Muscle of leg (tissue), 11 donors: ENCODE results near the gene SETD2. TPM values are rescaled to one million over a fixed set of nuclear protein-coding genes. Genes with fewer than 3 reads are reported as not detected.
"Not testable (repeated sequence)": the region's sequence is repeated elsewhere in the genome, so short reads cannot be mapped to it uniquely, and the experiment has no call there.

Experiments used
- DNase-seq: peaks from one replicate; pipeline ENCODE4 v3.0.0; 2013
- H3K27ac ChIP-seq: one replicate; pipeline ENCODE4 v1.5.1; 2013; ENCODE audit warnings: mild to moderate bottlenecking, low read length, control low read depth
- H3K27me3 ChIP-seq: one replicate; pipeline ENCODE4 v1.6.1; 2013; ENCODE audit warnings: low read length; ENCODE audit not compliant: control insufficient read depth, insufficient read depth
- H3K36me3 ChIP-seq: one replicate; pipeline ENCODE4 v1.6.1; 2013; ENCODE audit warnings: low read length; ENCODE audit not compliant: control insufficient read depth, insufficient read depth
- H3K4me1 ChIP-seq: one replicate; pipeline ENCODE4 v1.6.1; 2013; ENCODE audit warnings: low read length; ENCODE audit not compliant: control insufficient read depth, insufficient read depth
- H3K4me3 ChIP-seq: one replicate; pipeline ENCODE4 v1.5.1; 2013; ENCODE audit warnings: low read length, control low read depth
- H3K9me3 ChIP-seq: replicated peaks from 2 replicates; pipeline ENCODE4 v1.6.1; 2013; ENCODE audit warnings: low read depth, low read length; ENCODE audit not compliant: control insufficient read depth
- WGBS: methylation state at CpG from one replicate; pipeline ENCODE4 v1.1.5; 2013; ENCODE audit warnings: missing lambda C conversion rate; ENCODE audit not compliant: insufficient coverage; 5-methylcytosine and 5-hydroxymethylcytosine counted together
- polyA plus RNA-seq, 8 donors: library from polyadenylated mRNA; unstranded; fragments of 120-200 nt; gene quantifications; one replicate each; pipeline versions ENCODE4 v1.2.1 to v1.2.3, GENCODE V29; 2013; ENCODE audit warnings: inconsistent platforms in 1 of 8, low replicate concordance in 1 of 8; ENCODE audit not compliant: insufficient read length in 8 of 8, insufficient read depth in 1 of 8
- total RNA-seq: library from RNA; stranded (reverse); fragments of 120-200 nt; gene quantifications from one replicate; pipeline ENCODE4 v1.2.4, GENCODE V29; 2013

The SETD2 gene
- total and polyA plus RNA-seq, 9 donors = 26.1 to 46.1 (median 38.5) TPM

DNA sequence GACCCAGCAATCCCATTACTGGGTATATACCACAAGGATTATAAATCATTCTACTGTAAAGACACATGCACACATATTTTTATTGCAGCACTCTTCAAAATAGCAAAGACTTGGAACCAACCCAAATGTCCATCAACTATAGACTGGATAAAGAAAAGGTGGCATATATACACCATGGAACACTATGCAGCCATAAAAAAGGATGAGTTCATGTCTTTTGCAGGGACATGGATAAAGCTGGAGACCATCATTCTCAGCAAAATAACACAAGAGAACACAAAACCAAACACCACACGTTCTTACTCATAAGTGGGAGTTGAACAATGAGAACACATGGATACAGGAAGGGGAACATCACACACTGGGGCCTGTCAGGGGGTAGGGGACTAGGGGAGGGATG, 137.5 kb downstream of the SETD2 start:
- DNase-seq, H3K4me1 ChIP-seq, H3K27me3 ChIP-seq, H3K4me3 ChIP-seq, H3K9me3 ChIP-seq, H3K27ac ChIP-seq: not testable (repeated sequence)
- H3K36me3 ChIP-seq = peaks cover 10% of the 10 kb centered on the region
- no CpG with 5 or more reads among the region's 1 CpG for WGBS

DNA sequence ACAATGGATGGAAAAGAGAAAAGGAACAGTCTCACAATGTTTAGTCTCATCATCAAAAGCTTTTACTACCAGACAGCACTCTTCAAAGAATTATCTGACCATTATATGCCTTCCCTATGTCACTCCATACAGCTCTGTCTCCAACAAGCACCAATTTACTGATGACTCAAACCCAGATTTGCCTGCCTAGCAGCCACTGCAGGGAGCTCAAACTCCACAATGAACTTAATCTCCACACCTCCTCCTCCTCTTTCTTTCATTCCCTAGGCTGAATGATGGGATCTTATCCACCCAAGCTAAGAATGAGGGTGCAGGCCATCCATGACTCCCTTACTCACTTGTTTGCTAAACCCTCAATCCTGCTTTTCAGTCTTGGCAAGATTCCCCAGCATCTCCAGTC, 139.0 kb downstream of the SETD2 start:
- H3K27ac ChIP-seq = no peak overlapping the region

DNA sequence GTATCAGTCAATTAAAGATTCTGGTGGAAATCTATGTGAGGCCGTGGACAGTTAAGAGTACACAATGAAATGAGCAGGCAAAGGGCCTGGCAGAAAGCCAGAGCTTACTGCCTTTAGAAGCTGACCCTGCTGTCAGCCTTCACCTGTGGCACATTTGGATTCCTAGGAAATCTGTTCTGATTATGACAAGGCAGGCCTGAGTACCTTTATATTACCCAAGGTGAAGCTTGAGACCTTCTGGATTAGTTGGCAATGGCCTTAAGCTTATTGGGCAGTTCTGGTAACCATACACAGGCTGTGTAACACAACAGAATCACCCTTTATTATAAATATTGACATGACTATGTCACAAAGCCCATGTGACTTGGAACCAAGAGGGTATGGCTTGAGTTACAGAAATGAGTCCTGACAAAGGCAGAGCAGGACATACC, 141.3 kb downstream of the SETD2 start:
- Histone ChIP-seq H3K27me3 (no peaks in the 10 kb centered on the region), H3K36me3 (peaks cover 20% of the 10 kb centered on the region), H3K9me3 (no peaks in the 10 kb centered on the region), H3K4me1 (no peaks in the 10 kb centered on the region), H3K27ac (no peak overlapping the region), H3K4me3 (no peak overlapping the region)
- WGBS = 50% methylated on average over 1 of the region's 1 CpG
- peak; percentile 27 for DNase-seq

More for the DNA sequence above, 139.0 kb downstream of the SETD2 start:
- H3K36me3 ChIP-seq = peaks cover 10% of the 10 kb centered on the region
- H3K27me3 ChIP-seq = no peaks in the 10 kb centered on the region
- DNase-seq = no peak
- no peaks in the 10 kb centered on the region for H3K4me1 ChIP-seq
- no peaks in the 10 kb centered on the region for H3K9me3 ChIP-seq
- no peak overlapping the region for H3K4me3 ChIP-seq

DNA sequence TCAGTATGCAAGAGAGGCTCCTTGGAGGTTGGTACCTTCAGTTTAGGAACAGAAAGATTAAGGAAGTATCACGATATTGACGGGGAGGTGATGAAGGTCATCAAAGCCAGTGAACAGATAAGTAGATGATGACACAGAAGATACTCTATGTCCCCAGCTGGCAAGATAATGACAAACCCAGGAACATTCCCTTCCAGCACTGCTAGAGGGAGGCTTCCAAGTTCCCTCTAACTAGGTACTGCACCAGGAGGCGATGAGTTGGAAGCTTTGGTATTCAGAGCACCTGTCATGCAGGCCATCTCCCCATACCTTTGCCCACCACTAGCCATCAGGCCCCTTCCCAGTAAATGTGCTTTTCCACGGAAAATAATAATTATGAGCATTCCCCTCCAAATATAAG, 143.6 kb downstream of the SETD2 start:
- H3K36me3 ChIP-seq = peaks cover 37% of the 10 kb centered on the region
- H3K27ac ChIP-seq = no peak overlapping the region
- WGBS = no CpG with 5 or more reads among the region's 4 CpGs
- no peak for DNase-seq
- no peak overlapping the region for H3K4me3 ChIP-seq
- no peaks in the 10 kb centered on the region for H3K9me3 ChIP-seq
- H3K4me1 ChIP-seq = no peaks in the 10 kb centered on the region
- no peaks in the 10 kb centered on the region for H3K27me3 ChIP-seq

DNA sequence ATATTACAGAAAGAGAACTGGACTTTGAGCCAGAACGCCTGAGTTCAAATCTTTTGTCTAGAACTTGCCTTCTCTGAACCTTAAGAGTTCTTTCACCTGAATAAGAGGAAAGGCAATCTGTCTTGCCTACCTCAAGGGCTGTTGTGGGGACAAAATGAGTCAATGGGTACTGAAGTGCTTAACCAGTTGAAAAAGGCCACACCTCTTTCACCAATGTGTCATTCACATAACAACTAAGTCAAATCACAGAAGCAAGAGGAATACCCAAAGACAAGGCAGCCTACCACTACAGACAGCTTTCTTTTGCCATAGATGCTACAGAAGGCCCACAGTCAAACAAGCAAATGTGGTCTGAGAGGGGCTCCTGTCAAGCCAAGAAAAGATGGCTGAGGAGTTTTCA, 144.7 kb downstream of the SETD2 start:
- Histone ChIP-seq H3K4me1 (no peaks in the 10 kb centered on the region), H3K9me3 (no peaks in the 10 kb centered on the region), H3K4me3 (no peak overlapping the region), H3K27ac (no peak overlapping the region), H3K27me3 (no peaks in the 10 kb centered on the region), H3K36me3 (peaks cover 43% of the 10 kb centered on the region)
- no peak for DNase-seq
- WGBS = 100% methylated on average over 1 of the region's 1 CpG

DNA sequence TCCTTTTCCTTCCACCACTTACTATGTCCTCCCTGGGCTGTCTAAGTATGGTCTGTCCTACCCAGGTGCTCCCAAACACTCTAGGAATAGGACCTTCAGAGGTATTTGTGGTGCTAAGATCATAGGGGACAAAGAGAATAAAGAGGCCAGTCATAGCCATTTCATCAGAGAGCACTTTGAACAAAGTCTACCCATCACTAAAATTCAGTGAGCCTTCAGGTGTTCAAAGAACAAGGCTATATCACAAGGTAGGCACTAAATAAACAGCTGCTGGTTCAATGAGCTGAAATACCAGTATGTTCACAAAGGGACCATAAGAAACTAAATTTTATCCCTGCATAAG, 145.7 kb downstream of the SETD2 start:
- Histone ChIP-seq H3K27ac (no peak overlapping the region), H3K27me3 (no peaks in the 10 kb centered on the region), H3K9me3 (no peaks in the 10 kb centered on the region), H3K36me3 (peaks cover 52% of the 10 kb centered on the region), H3K4me3 (no peak overlapping the region), H3K4me1 (no peaks in the 10 kb centered on the region)
- no peak for DNase-seq

DNA sequence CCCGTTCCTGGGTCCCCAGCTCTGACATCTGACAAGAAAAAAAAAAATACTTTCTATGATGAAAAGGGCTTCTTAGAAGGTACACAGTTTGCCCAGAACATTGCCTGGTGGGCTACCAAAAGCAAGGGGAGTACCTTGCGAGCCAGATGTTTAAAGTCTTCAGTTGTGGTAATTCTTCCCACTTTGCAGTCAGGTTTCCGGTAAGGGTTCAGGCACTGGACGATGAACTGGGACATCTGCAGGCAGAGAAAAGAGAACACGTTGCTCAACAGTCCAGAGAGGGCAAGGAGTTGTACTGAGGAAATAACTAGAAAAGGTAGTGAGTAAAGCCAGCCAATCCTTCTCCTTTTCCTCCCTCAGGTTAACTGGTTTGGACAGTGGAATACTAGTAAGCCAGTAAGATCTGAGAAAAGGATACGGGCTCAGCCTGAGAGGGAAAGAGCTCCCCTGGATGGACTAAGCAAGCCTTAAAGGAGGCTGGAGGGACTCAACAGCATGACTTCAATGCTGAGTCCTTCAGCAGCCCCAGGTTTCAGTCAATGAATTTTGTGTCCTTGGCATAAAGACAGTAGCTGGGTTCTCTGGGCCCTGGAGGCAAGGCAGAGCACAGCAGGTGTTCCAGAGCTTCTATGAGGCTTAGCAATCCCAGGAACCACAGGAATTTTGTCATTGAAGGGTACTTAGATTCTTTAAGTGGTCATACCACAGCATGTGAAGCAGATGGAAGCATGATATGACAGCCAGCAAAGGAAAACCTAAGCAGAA, 146.2 kb downstream of the SETD2 start:
- no peak for DNase-seq
- Histone ChIP-seq H3K27me3 (no peaks in the 10 kb centered on the region), H3K36me3 (peaks cover 58% of the 10 kb centered on the region), H3K4me3 (no peak overlapping the region), H3K9me3 (no peaks in the 10 kb centered on the region), H3K4me1 (no peaks in the 10 kb centered on the region), H3K27ac (no peak overlapping the region)
- WGBS = 84% methylated on average over 4 of the region's 6 CpGs

DNA sequence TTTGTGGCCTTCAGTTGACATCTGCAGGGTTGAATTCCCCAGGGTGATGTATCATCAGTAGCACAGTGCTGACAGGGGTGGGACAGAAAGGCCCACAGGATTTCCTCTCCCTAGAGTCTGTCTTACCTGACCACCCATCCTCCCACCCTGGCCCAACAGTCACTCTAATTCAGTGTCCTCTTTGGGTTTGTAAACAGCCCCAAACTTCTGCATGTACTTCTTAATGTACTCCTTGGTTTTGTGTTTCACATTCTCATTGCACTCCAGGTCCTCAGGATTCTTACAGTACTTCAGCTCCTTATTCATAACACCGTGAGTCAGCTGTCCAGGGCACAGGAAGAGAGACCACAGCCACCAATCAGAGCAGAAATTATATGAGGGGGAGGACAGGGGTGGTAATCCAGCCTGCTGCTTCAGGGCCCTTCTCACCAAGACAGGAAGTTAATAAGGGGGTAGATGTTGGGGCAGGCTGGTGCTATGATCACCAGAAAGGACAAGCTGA, 146.9 kb downstream of the SETD2 start:
- H3K27me3 ChIP-seq = no peaks in the 10 kb centered on the region
- H3K9me3 ChIP-seq = no peaks in the 10 kb centered on the region
- H3K4me3 ChIP-seq = no peak overlapping the region
- DNase-seq = peak; percentile 4
- H3K4me1 ChIP-seq = no peaks in the 10 kb centered on the region
- WGBS = no CpG with 5 or more reads among the region's 1 CpG
- no peak overlapping the region for H3K27ac ChIP-seq
- H3K36me3 ChIP-seq = peaks cover 60% of the 10 kb centered on the region

DNA sequence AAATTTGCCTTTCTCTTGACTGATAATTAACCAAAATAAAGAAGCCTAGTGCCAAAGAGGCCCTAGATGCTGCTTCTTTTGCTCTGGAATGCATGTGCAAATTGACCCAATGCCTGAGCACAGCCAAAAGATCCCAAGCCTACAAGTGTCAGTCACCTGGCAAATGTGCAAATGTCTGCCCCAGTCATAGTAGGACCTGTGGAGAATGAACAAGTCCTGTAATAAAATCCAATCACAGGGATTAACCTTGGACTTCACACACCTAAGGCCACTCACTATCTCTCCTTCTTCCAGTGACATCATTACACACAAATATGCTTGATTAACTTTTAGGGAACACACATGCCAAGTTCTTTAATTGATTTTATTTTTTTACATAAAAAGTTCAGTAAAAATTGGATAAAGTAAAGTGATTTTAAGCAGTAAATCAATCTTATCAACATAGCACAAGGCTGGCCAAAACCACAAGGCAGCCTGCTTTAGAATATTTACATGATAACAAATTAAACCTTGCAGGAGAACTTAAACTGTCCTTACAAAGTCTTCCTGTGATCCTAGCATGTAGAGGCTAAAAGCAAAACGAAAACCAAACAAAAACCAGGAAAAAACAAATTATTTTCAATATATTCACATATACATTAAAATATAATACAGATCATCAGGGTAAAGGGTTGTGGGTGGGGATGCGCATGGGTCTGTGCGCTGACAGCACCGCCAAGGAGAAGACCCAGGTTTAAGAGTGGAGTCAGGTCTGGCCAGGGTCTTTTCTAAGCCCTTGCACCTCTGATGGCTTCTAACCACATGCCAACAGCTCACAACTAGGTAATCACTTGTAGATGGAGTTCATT, 147.6 kb downstream of the SETD2 start:
- no peaks in the 10 kb centered on the region for H3K27me3 ChIP-seq
- no peak overlapping the region for H3K27ac ChIP-seq
- H3K9me3 ChIP-seq = no peaks in the 10 kb centered on the region
- peak; percentile 3 for DNase-seq
- H3K36me3 ChIP-seq = peaks cover 64% of the 10 kb centered on the region
- H3K4me1 ChIP-seq = no peaks in the 10 kb centered on the region
- no peak overlapping the region for H3K4me3 ChIP-seq
- no CpG with 5 or more reads among the region's 4 CpGs for WGBS

DNA sequence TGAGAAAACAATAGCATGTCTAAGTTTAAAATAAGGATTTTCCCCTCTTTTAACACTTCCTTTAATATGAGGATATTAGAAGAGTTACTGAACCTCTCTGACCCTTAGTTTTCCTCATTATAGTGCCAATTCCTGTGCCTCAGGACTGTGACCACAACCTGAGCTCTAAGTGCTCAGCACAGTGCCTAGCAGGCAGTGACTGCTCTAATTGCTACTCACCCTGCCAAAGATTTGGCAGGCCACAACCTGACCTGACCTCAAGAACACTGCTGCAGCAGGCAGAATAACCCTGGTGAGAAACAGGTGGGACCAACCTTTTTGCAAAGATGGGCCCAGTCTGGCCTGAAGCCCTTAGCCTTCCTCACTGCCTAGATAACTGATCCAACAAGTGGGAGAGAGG, 148.8 kb downstream of the SETD2 start:
- Histone ChIP-seq H3K4me1 (peaks cover 5% of the 10 kb centered on the region), H3K4me3 (no peak overlapping the region), H3K36me3 (peaks cover 64% of the 10 kb centered on the region), H3K9me3 (no peaks in the 10 kb centered on the region), H3K27ac (no peak overlapping the region), H3K27me3 (no peaks in the 10 kb centered on the region)
- DNase-seq = peak; percentile 2
